Smooth muscle cell (in vitro differentiated cells): ENCODE measurements around the gene PQBP1. TPM values are rescaled to one million over a fixed set of nuclear protein-coding genes. Genes with fewer than 3 reads are reported as not detected.

Experiments used
- DNase-seq: peaks from one replicate; lab custom pipeline; 2025; ENCODE audit not compliant: unreplicated experiment; lab: John Stamatoyannopoulos, UW
- H2AFZ ChIP-seq: fragments of 200-600 bp; sonication (generic); 2 replicates; pipeline ENCODE4 v1.6.0; 2016; ENCODE audit warnings: antibody characterized with exemption, low read depth, mild to moderate bottlenecking
- H3F3A ChIP-seq: fragments of 200-600 bp; sonication (generic); 2 replicates; pipeline ENCODE4 v1.6.0; 2017; ENCODE audit warnings: antibody characterized with exemption, low read depth
- H3K27ac ChIP-seq: fragments of 200-600 bp; sonication (generic); 2 replicates; pipeline ENCODE4 v1.5.1; 2016; ENCODE audit warnings: low read depth, mild to moderate bottlenecking
- H3K27me3 ChIP-seq: fragments of 200-600 bp; sonication (generic); 2 replicates; pipeline ENCODE4 v1.6.1; 2016; ENCODE audit warnings: low read depth, mild to moderate bottlenecking
- H3K36me3 ChIP-seq: fragments of 200-600 bp; sonication (generic); 2 replicates; pipeline ENCODE4 v1.5.1; 2016; ENCODE audit warnings: low read depth
- H3K4me1 ChIP-seq: fragments of 200-600 bp; sonication (generic); 2 replicates; pipeline ENCODE4 v1.5.1; 2016; ENCODE audit warnings: low read depth
- H3K4me2 ChIP-seq: fragments of 200-600 bp; sonication (generic); 2 replicates; pipeline ENCODE4 v1.6.0; 2016; ENCODE audit warnings: mild to moderate bottlenecking
- H3K4me3 ChIP-seq: fragments of 200-600 bp; sonication (generic); 2 replicates; pipeline ENCODE4 v1.5.1; 2016; ENCODE audit warnings: mild to moderate bottlenecking
- H3K79me2 ChIP-seq: fragments of 200-600 bp; sonication (generic); 2 replicates; pipeline ENCODE4 v1.6.0; 2016; ENCODE audit warnings: low read depth, mild to moderate bottlenecking
- H3K9ac ChIP-seq: fragments of 200-600 bp; sonication (generic); 2 replicates; pipeline ENCODE4 v1.6.0; 2016; ENCODE audit warnings: low read depth
- H3K9me3 ChIP-seq: fragments of 200-600 bp; sonication (generic); replicated peaks from 2 replicates; pipeline ENCODE4 v1.5.1; 2016; ENCODE audit warnings: low read depth
- H4K20me1 ChIP-seq: fragments of 200-600 bp; sonication (generic); 2 replicates; pipeline ENCODE4 v1.6.0; 2016; ENCODE audit warnings: low read depth
- WGBS: methylation state at CpG from one replicate; pipeline ENCODE4 v1.1.7; 2016; ENCODE audit warnings: low lambda C conversion rate; 5-methylcytosine and 5-hydroxymethylcytosine counted together
- polyA plus RNA-seq: library from polyadenylated mRNA; unstranded; fragments of >200 nt; fragmentation: Nextera tagmentation; extraction: Ambion mirVana; gene quantifications from 2 replicates; pipeline ENCODE4 v1.2.1, GENCODE V29; 2016
- total RNA-seq: library from RNA; depleted of rRNA; stranded (reverse); fragments of >200 nt; gene quantifications from 2 replicates; pipeline ENCODE4 v1.2.3, GENCODE V29; 2014
- TF ChIP-seq, protein P1 (sequence below): fragments of 200-600 bp; sonication (generic); IDR thresholded peaks from 2 replicates; pipeline ENCODE4 v1.5.1; 2017; ENCODE audit warnings: borderline replicate concordance, mild to moderate bottlenecking, antibody characterized with exemption; ENCODE audit not compliant: insufficient read depth, poor library complexity, severe bottlenecking

Gene PQBP1
- total and polyA plus RNA-seq, 2 experiments from 2014 or later: 20.6 to 46.7 TPM

DNA sequence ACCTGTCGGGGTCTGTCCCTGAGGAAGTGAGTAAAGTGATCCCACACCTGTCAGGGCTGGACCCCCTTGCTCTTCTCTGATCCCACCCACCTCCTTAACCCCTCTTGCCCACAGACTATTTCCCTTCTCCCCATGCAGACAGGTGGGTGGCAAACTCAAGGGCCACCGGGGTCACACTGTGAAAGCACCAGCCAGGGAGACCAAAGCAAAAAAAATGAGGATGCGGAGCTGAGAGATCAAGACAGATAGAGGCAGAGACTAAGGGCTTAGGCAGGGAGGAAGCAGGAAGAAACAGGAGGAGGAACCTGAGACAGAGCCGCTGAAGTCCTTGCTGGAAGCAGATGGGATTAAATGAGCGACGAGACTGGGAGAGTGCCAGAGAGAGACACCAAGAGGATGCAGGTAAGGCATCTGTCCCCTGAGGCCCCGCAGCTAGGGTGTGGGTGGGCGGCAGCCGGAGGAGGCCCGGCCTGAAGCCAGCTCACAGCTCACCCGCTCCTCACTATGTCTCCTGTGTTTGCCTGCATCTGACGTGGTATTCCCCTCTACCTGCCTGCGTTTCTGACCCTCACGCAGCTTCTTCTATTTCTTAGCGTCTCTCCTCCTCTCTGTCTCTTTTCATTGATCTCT is 7.3 kb upstream of the PQBP1 start:
- Histone ChIP-seq H3K27me3 (no peaks in the 10 kb centered on the region), H3K4me1 (no peaks in the 10 kb centered on the region), H3F3A (no peaks in the 10 kb centered on the region), H3K27ac (no peak overlapping the region), H3K9me3 (no peaks in the 10 kb centered on the region), H3K9ac (no peak overlapping the region), H3K79me2 (no peaks in the 10 kb centered on the region), H3K4me3 (peak overlapping the region; percentile 59), H3K4me2 (peak overlapping the region; percentile 88), H3K36me3 (no peaks in the 10 kb centered on the region), H4K20me1 (no peaks in the 10 kb centered on the region), H2AFZ (peak overlapping the region; percentile 69)
- DNase-seq: no peak
- TF ChIP-seq, protein P1, sequence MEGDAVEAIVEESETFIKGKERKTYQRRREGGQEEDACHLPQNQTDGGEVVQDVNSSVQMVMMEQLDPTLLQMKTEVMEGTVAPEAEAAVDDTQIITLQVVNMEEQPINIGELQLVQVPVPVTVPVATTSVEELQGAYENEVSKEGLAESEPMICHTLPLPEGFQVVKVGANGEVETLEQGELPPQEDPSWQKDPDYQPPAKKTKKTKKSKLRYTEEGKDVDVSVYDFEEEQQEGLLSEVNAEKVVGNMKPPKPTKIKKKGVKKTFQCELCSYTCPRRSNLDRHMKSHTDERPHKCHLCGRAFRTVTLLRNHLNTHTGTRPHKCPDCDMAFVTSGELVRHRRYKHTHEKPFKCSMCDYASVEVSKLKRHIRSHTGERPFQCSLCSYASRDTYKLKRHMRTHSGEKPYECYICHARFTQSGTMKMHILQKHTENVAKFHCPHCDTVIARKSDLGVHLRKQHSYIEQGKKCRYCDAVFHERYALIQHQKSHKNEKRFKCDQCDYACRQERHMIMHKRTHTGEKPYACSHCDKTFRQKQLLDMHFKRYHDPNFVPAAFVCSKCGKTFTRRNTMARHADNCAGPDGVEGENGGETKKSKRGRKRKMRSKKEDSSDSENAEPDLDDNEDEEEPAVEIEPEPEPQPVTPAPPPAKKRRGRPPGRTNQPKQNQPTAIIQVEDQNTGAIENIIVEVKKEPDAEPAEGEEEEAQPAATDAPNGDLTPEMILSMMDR: no peak
- 63% methylated on average over 10 of the region's 15 CpGs for WGBS

DNA sequence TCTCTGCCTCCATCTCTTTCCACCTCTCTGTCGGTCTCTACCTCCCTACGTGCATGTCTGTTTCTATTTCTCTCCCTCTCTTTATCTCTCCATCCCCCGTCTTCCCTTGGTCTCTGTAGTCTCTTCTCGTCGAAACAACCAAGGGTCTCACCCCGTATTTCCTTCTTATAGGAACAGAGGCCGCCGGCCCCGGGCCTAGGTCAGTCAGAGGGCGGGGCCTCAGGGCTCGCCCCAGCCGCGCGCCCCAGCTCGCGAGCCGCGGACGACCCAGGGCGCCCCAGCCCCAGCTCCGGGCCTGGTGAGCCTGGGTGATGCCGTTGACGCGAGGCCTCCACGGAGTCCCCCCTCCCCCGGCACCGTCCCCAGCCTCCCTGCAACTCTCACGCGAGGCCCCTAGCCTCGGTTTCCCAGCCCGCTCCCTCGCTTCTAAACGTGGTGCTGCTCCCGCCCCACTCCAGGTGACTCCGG is 6.8 kb upstream of the PQBP1 start:
- H4K20me1 ChIP-seq: no peaks in the 10 kb centered on the region
- peak overlapping the region; percentile 88 for H3K4me2 ChIP-seq
- no peaks in the 10 kb centered on the region for H3K79me2 ChIP-seq
- peak overlapping the region; percentile 69 for H2AFZ ChIP-seq
- no peaks in the 10 kb centered on the region for H3F3A ChIP-seq
- TF ChIP-seq, protein P1: no peak
- H3K4me3 ChIP-seq: peak overlapping the region; percentile 59
- no peaks in the 10 kb centered on the region for H3K9me3 ChIP-seq
- no peaks in the 10 kb centered on the region for H3K4me1 ChIP-seq
- H3K9ac ChIP-seq: no peak overlapping the region
- H3K27ac ChIP-seq: no peak overlapping the region
- 32% methylated on average over 24 of the region's 35 CpGs for WGBS
- no peaks in the 10 kb centered on the region for H3K27me3 ChIP-seq
- no peak for DNase-seq
- H3K36me3 ChIP-seq: no peaks in the 10 kb centered on the region

DNA sequence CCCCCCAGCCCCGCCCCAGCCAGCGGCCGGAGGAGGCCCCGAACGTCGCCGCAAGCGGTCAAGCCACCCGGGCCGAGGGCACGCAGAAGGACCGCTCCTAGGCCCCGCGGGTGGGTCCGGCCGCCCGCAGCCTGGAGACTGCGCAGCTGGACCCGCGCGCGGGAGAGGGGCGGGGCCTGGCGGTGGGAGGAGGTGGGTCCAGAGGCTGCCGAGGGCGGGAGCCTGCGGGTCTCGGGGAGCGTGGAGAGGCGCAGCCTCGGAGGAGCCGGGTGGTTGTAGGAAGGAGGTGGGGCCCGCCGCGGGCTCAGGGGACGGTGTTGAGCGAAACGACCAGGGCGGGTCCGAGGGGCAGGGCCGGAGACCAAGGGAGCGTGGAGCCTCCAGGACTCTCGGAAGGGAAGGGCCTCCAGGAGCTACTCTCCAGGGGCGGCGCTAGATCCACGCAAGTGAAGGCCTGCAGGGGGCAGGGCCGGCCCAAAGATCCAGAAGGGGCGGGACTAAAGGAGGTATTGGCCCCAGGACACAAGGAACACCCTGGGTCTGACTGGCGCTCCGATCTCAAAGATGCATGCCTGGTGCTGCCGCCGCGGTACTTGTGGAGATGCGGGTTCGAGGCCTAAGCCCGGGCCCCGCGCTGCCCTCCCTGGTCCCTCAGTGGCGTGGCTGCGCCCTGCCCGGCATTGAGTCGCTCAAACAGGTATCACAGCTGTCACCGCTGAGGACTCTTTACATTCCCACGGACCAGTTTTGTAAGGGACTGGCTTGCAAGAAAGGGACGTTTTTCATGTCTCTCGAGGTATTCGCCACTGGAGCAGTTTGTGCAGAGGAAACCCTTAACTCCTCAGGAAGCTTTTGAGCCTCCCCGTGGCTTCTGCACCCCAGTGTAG is 6.1 kb upstream of the PQBP1 start:
- Histone ChIP-seq H3K79me2 (no peaks in the 10 kb centered on the region), H3K9ac (no peak overlapping the region), H3K27me3 (no peaks in the 10 kb centered on the region), H3K27ac (no peak overlapping the region), H3K36me3 (no peaks in the 10 kb centered on the region), H3K9me3 (no peaks in the 10 kb centered on the region), H3K4me3 (peak overlapping the region; percentile 59), H4K20me1 (peaks cover 3% of the 10 kb centered on the region), H3F3A (no peaks in the 10 kb centered on the region), H3K4me2 (peak overlapping the region; percentile 88), H2AFZ (peak overlapping the region; percentile 69), H3K4me1 (peaks cover 3% of the 10 kb centered on the region)
- DNase-seq: peak; percentile 55
- WGBS: 42% methylated on average over 31 of the region's 68 CpGs
- TF ChIP-seq, protein P1: peak; percentile 39
